Thymus (tissue), 14 donors: Measurements from ENCODE around the gene BBIP1. TPM values are rescaled to one million over a fixed set of nuclear protein-coding genes. Genes with fewer than 3 reads are reported as not detected.

Source experiments
- DNase-seq, 9 donors: peaks; one replicate each; pipeline ENCODE4 v3.0.0-alpha.2; 2013; ENCODE audit warnings: low spot score in 9 of 9, low read depth in 6 of 9, missing footprints in 1 of 9
- H3K27ac ChIP-seq, 2 donors: one replicate each; pipeline ENCODE4 v1.5.1; 2013; ENCODE audit warnings: control low read depth in 1 of 2, low read depth in 1 of 2, low read length in 1 of 2, mild to moderate bottlenecking in 1 of 2, moderate library complexity in 1 of 2
- H3K27me3 ChIP-seq, 2 donors: one replicate each; pipeline ENCODE4 v1.5.1; 2013; ENCODE audit warnings: low read length in 1 of 2; ENCODE audit not compliant: control insufficient read depth in 2 of 2, insufficient read depth in 1 of 2
- H3K36me3 ChIP-seq, 2 donors: one replicate each; pipeline ENCODE4 v1.5.1; 2013; ENCODE audit warnings: low read length in 1 of 2, mild to moderate bottlenecking in 1 of 2, moderate library complexity in 1 of 2; ENCODE audit not compliant: control insufficient read depth in 2 of 2, insufficient read depth in 2 of 2
- H3K4me1 ChIP-seq, 2 donors: one replicate each; pipeline ENCODE4 v1.5.1; 2013; ENCODE audit warnings: low read length in 2 of 2; ENCODE audit not compliant: control insufficient read depth in 2 of 2, insufficient read depth in 2 of 2
- H3K4me3 ChIP-seq, 2 donors: one replicate each; pipeline ENCODE4 v1.5.1; 2013; ENCODE audit warnings: low read length in 2 of 2, control low read depth in 1 of 2, mild to moderate bottlenecking in 1 of 2
- H3K9me3 ChIP-seq, 2 donors: one replicate each; pipeline ENCODE4 v1.5.1; 2013; ENCODE audit warnings: low read length in 1 of 2, mild to moderate bottlenecking in 1 of 2; ENCODE audit not compliant: control insufficient read depth in 2 of 2, insufficient read depth in 1 of 2
- WGBS: extraction: QIAGEN DNeasy Blood & Tissue Kit; methylation state at CpG from one replicate; pipeline ENCODE4 v1.1.7; 2013; 5-methylcytosine and 5-hydroxymethylcytosine counted together
- long read RNA-seq, 10 donors: transcript quantifications; one replicate each; lab custom pipeline, GENCODE V29; 2026
- polyA plus RNA-seq: library from polyadenylated mRNA; stranded (reverse); fragments of 200-250 nt; gene quantifications from one replicate; pipeline ENCODE4 v1.2.3, GENCODE V29; 2013
- total RNA-seq: library from RNA; stranded (reverse); fragments of 120-200 nt; gene quantifications from one replicate; pipeline ENCODE4 v1.2.4, GENCODE V29; 2013
- donor health status: healthy.

BBIP1 gene, protein sequence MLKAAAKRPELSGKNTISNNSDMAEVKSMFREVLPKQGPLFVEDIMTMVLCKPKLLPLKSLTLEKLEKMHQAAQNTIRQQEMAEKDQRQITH
- total RNA-seq (25.2 TPM), polyA plus RNA-seq (43.4 TPM)
- long read RNA-seq, donor 1, full-length matches to known transcripts = 2 of 2 reads
- long read RNA-seq, donor 1, partial matches to known transcripts = 0 of 2 reads
- long read RNA-seq, donor 1, other reads (novel, unspliced or antisense) = 0 of 2 reads
- long read RNA-seq, donor 2 = 0 reads
- long read RNA-seq, donor 3, full-length matches to known transcripts = 43 of 43 reads
- long read RNA-seq, donor 3, partial matches to known transcripts = 0 of 43 reads
- long read RNA-seq, donor 3, other reads (novel, unspliced or antisense) = 0 of 43 reads
- long read RNA-seq, donor 4, full-length matches to known transcripts = 16 of 16 reads
- long read RNA-seq, donor 4, partial matches to known transcripts = 0 of 16 reads
- long read RNA-seq, donor 4, other reads (novel, unspliced or antisense) = 0 of 16 reads
- long read RNA-seq, donor 5, full-length matches to known transcripts = 29 of 29 reads
- long read RNA-seq, donor 5, partial matches to known transcripts = 0 of 29 reads
- long read RNA-seq, donor 5, other reads (novel, unspliced or antisense) = 0 of 29 reads
- long read RNA-seq, donor 6, full-length matches to known transcripts = 8 of 8 reads
- long read RNA-seq, donor 6, partial matches to known transcripts = 0 of 8 reads
- long read RNA-seq, donor 6, other reads (novel, unspliced or antisense) = 0 of 8 reads
- long read RNA-seq, donor 7, full-length matches to known transcripts = 14 of 14 reads
- long read RNA-seq, donor 7, partial matches to known transcripts = 0 of 14 reads
- long read RNA-seq, donor 7, other reads (novel, unspliced or antisense) = 0 of 14 reads
- long read RNA-seq, donor 8, full-length matches to known transcripts = 6 of 6 reads
- long read RNA-seq, donor 8, partial matches to known transcripts = 0 of 6 reads
- long read RNA-seq, donor 8, other reads (novel, unspliced or antisense) = 0 of 6 reads
- long read RNA-seq, donor 9, full-length matches to known transcripts = 15 of 15 reads
- long read RNA-seq, donor 9, partial matches to known transcripts = 0 of 15 reads
- long read RNA-seq, donor 9, other reads (novel, unspliced or antisense) = 0 of 15 reads
- long read RNA-seq, donor 10, full-length matches to known transcripts = 13 of 13 reads
- long read RNA-seq, donor 10, partial matches to known transcripts = 0 of 13 reads
- long read RNA-seq, donor 10, other reads (novel, unspliced or antisense) = 0 of 13 reads

DNA sequence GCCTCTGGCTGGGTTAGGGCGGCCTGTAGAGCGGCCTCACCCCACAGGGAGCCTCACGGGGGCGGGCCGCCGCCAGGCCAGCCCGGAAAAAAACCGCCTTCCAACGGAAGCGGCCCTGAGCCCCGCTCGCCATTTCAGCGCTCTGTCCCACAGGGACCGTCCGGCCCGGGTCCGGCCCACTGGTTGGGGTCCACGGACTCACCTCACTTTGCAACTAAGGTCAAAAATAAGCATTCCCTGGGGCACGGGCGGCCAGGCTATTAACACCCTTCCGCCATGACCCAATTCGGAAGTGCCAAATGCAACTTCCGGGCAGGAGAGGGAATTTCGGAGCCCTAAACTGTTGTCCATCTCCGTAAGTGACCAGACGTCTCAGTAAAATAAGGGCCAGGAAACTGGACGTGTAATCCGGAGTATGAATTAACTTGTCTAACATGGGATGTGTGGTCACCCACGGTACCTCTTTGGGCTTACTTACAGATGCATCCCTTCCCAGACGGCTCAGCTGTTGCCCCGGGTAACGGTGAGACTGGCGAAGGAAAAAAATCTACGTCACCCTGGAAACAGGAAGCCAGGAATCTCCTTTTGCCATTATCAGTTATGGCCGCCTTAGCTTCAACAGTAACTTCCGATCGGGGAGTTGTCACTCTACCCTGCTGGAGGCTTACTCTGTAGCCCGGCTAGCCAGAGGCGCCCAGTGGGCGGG lies at the start of gene BBIP1:
BBIP1 (minus strand) TSS at position 538 of the 706 bp plus-strand sequence. CDS start 1,023 bp downstream, outside the sequence.
- Histone ChIP-seq H3K4me3 (peak within 1 kb of the TSS; percentile 57 to 82), H3K27ac (peak within 1 kb of the TSS; percentile 91 to 96), H3K27me3 (no peaks in the 10 kb centered on the region), H3K9me3 (no peaks in the 10 kb centered on the region), H3K36me3 (no peaks in the 10 kb centered on the region), H3K4me1 (no peaks in the 10 kb centered on the region)
- WGBS = under 1% methylated on average over 40 of the region's 40 CpGs
- peak in 5 of 9 donors; percentile 96 to 99 (median 99) for DNase-seq

DNA sequence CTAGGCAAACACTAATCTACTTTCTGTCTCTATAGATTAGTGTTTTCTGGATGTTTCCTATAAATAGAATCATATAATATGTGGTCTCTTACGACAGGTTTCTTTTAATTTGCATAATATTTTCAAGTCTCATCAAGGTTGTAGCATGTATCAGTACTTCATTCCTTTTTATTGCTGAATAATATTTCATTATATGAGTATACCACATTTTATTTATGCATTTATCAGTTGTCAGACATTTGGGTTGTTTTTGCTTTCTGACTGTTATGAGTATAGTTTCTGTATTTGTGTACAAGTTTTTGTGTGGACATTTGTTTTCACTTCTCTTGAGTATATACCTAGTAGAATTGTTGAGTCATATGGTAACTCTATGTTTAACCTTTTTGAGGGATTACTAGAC lies 48.7 kb upstream of the BBIP1 start:
- H3K27ac ChIP-seq = no peak overlapping the region
- H3K9me3 ChIP-seq = no peaks in the 10 kb centered on the region
- no peak overlapping the region for H3K4me3 ChIP-seq
- H3K36me3 ChIP-seq = no peaks in the 10 kb centered on the region
- no peak for DNase-seq
- H3K27me3 ChIP-seq = no peaks in the 10 kb centered on the region
- H3K4me1 ChIP-seq = no peaks in the 10 kb centered on the region
- 3% methylated on average over 1 of the region's 1 CpG for WGBS

DNA sequence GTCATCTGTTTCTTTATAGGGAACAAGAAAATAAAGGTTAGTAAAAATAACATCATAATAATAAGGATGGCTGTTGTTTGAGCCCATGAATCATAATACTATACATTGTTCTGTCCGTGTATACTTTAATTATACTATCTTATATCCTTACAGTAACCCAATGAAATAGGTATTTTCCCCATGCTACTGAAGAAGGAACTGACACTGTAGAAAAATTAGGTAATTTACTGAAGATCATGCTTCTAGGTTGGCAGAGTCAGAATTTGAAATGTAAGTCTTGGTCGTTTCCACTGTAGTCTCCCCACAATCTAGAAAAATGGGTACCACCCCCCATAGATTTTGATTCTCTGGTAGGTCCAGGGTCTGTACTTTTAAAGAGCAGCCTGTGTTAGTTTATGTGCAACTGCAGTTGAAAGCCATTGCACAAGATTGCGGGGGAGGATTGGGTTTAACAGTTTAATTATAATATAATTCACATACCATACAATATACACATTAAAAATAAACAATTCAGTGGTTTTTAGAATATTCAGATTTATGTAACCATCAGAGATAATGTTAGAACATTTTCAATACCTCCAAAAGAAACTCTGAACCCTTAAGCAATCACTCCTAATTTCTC lies 48.1 kb upstream of the BBIP1 start:
- Histone ChIP-seq H3K9me3 (no peaks in the 10 kb centered on the region), H3K27me3 (no peaks in the 10 kb centered on the region), H3K36me3 (no peaks in the 10 kb centered on the region), H3K4me3 (no peak overlapping the region), H3K4me1 (no peaks in the 10 kb centered on the region), H3K27ac (no peak overlapping the region)
- 97% methylated on average over 3 of the region's 3 CpGs for WGBS
- DNase-seq = no peak

DNA sequence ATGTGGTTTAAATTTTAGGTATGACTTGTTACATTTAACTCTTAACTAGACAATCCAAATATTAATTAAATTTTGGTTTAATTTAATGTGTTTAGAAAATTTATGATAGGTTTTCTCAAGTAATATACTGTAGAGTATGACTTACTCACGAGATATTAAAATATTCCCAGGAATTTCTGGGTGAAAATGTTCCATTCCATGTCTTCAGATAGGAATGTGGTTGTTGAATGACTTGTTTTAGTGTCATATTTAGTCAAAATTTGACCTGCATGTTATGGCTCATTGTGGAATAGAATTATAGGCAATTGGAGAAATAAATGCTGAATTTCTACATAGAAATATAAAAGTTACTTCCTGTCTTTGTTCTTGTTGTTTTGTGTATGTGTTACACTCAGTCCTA lies 47.2 kb upstream of the BBIP1 start:
- Histone ChIP-seq H3K4me1 (no peaks in the 10 kb centered on the region), H3K9me3 (no peaks in the 10 kb centered on the region), H3K27ac (no peak overlapping the region), H3K27me3 (no peaks in the 10 kb centered on the region), H3K4me3 (no peak overlapping the region), H3K36me3 (no peaks in the 10 kb centered on the region)
- DNase-seq = no peak
- 100% methylated on average over 1 of the region's 1 CpG for whole genome bisulfite sequencing

DNA sequence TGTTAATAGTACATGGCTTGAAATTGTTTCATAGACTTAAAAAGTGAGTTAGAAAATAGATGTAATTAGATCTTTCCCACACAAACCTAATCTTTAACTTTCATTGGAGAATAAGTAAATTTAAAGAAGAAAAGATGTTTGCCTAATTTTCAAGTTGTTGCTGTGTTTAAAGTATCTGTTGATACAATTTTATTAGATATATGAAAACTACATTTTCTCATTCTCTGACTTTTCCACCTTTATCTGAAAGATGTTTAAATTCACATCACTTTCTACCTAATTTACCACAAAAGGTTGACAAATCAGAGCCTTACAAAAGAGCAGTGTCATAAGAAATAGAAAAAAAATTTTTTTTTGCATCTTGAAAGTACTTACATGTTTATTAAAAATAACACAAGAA lies 46.2 kb upstream of the BBIP1 start:
- no peaks in the 10 kb centered on the region for H3K27me3 ChIP-seq
- H3K36me3 ChIP-seq = no peaks in the 10 kb centered on the region
- H3K27ac ChIP-seq = no peak overlapping the region
- no peak for DNase-seq
- H3K4me3 ChIP-seq = no peak overlapping the region
- H3K4me1 ChIP-seq = no peaks in the 10 kb centered on the region
- H3K9me3 ChIP-seq = no peaks in the 10 kb centered on the region

DNA sequence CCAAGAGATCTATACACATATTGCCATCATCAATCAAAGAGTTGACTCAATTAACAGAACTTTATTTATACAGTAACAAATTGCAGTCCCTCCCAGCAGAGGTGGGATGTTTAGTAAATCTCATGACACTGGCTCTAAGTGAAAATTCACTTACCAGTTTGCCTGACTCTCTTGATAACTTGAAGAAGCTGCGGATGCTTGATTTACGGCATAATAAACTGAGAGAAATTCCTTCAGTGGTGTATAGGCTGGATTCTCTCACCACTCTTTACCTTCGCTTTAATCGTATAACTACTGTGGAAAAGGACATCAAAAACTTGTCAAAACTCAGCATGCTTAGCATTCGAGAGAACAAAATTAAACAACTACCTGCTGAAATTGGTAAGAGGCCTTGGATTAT lies 45.7 kb upstream of the BBIP1 start:
- Histone ChIP-seq H3K27ac (no peak overlapping the region), H3K36me3 (no peaks in the 10 kb centered on the region), H3K9me3 (no peaks in the 10 kb centered on the region), H3K4me3 (no peak overlapping the region), H3K27me3 (no peaks in the 10 kb centered on the region), H3K4me1 (no peaks in the 10 kb centered on the region)
- 98% methylated on average over 5 of the region's 5 CpGs for WGBS
- DNase-seq = no peak

DNA sequence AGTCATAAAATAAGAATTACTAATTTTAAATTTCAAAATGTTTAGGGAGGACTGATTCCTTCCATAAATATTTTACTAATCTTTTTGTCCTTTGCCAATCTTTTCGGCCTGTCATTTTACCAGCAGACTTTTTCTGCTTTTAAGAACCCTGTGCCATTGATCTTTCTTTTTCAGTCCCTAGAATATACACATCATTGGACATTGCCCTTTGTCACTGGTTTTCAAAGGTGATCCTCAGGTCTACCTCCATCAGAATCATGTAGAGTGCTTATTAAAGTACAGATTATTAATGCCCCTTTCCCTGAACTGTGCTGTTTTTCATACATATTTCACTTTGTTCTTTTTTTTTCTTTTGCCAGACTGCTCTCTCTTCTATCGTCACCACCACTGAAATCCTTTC lies 44.2 kb upstream of the BBIP1 start:
- no peaks in the 10 kb centered on the region for H3K27me3 ChIP-seq
- H3K4me1 ChIP-seq = no peaks in the 10 kb centered on the region
- H3K27ac ChIP-seq = no peak overlapping the region
- WGBS = 97% methylated on average over 2 of the region's 2 CpGs
- no peak overlapping the region for H3K4me3 ChIP-seq
- H3K9me3 ChIP-seq = no peaks in the 10 kb centered on the region
- H3K36me3 ChIP-seq = no peaks in the 10 kb centered on the region
- DNase-seq = no peak

DNA sequence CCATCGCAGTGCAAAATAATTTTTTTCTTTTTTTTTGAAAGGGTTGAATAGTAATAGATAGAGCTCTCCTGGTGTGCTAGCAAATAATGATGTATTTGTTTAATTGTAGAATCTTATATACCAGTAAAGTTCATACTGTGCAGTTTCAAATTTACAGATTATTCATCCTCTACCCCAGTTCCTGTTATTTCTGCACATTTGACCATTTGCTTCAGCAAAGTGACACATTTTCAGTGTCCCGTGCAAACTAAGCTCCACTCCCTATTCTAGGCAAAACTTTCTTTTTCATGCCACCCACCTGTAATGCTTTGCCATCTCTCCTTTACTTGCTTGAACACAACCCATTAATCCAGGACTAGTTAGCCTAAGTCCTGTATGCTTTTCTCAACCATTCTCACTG lies 43.5 kb upstream of the BBIP1 start:
- Histone ChIP-seq H3K9me3 (no peaks in the 10 kb centered on the region), H3K27ac (no peak overlapping the region), H3K4me1 (no peaks in the 10 kb centered on the region), H3K36me3 (no peaks in the 10 kb centered on the region), H3K4me3 (no peak overlapping the region), H3K27me3 (no peaks in the 10 kb centered on the region)
- DNase-seq = no peak
- 97% methylated on average over 2 of the region's 2 CpGs for WGBS
